Activated naive CD8-positive, alpha-beta T cell treated with anti-CD3 and anti-CD28 coated beads, Interleukin-2, amount 10 ng/mL, durations not matched to agents 7 days and 5 days (primary cell): ENCODE data around the gene WFDC5. TPM values are rescaled to one million over a fixed set of nuclear protein-coding genes. Genes with fewer than 3 reads are reported as not detected.

Experiments used
- ATAC-seq: fragments of 150-1000 bp; cut with Tn5 transposase; one replicate; pipeline ENCODE4 v1.10.0; 2021; ENCODE audit warnings: low read depth, moderate library complexity
- POLR2A ChIA-PET: fragments of 350-600 bp; sonication (Branson Sonifier 250); formaldehyde crosslinking; loops from one replicate; lab custom pipeline; 2021; ENCODE audit warnings: antibody characterized with exemption; lab: Charles Lee
- DNase-seq: peaks from one replicate; pipeline ENCODE4 v3.0.0; 2021
- H3K27ac Mint-ChIP-seq: one replicate; pipeline ENCODE4 v1.8.0; 2022; ENCODE audit warnings: mild to moderate bottlenecking, mixed read lengths
- H3K27me3 Mint-ChIP-seq: one replicate; pipeline ENCODE4 v1.8.0; 2022; ENCODE audit warnings: mild to moderate bottlenecking, moderate library complexity, mixed read lengths
- H3K36me3 Mint-ChIP-seq: one replicate; pipeline ENCODE4 v1.8.0; 2021; ENCODE audit warnings: mild to moderate bottlenecking, mixed read lengths
- H3K4me1 Mint-ChIP-seq: one replicate; pipeline ENCODE4 v1.8.0; 2021; ENCODE audit warnings: mixed read lengths
- H3K4me3 Mint-ChIP-seq: one replicate; pipeline ENCODE4 v1.8.0; 2022; ENCODE audit warnings: mild to moderate bottlenecking, moderate library complexity, mixed read lengths
- H3K9me3 Mint-ChIP-seq: one replicate; pipeline ENCODE4 v1.8.0; 2021; ENCODE audit warnings: mixed read lengths
- total RNA-seq, 2 experiments: library from RNA; stranded (reverse); gene quantifications; one replicate each; pipeline ENCODE4 v1.2.3, GENCODE V29; 2021

WFDC5 gene
- total RNA-seq, 2 experiments from 2014 or later: not detected

- no peak overlapping the region for H3K4me3 Mint-ChIP-seq
- peaks cover 4% of the 10 kb centered on the region for H3K4me1 Mint-ChIP-seq
- H3K27ac Mint-ChIP-seq: no peak overlapping the region
- peaks cover 4% of the 10 kb centered on the region for H3K36me3 Mint-ChIP-seq
- POLR2A ChIA-PET: no interaction called here
- no peaks in the 10 kb centered on the region for H3K9me3 Mint-ChIP-seq
- ATAC-seq (no peak), DNase-seq (no peak)
- H3K27me3 Mint-ChIP-seq: no peaks in the 10 kb centered on the region
Observed at GRCh38 chr20:45091366-45091765, 23.6 kb downstream of the WFDC5 start.

GRCh38 chr20:45090481-45090880 lies 24.5 kb downstream of the WFDC5 start:
- Mint-ChIP-seq H3K4me1 (peaks cover 5% of the 10 kb centered on the region), H3K9me3 (no peaks in the 10 kb centered on the region), H3K36me3 (peaks cover 12% of the 10 kb centered on the region), H3K4me3 (no peak overlapping the region), H3K27me3 (no peaks in the 10 kb centered on the region), H3K27ac (no peak overlapping the region)
- no peak for DNase-seq
- POLR2A ChIA-PET: no interaction called here
- ATAC-seq: no peak

DNA sequence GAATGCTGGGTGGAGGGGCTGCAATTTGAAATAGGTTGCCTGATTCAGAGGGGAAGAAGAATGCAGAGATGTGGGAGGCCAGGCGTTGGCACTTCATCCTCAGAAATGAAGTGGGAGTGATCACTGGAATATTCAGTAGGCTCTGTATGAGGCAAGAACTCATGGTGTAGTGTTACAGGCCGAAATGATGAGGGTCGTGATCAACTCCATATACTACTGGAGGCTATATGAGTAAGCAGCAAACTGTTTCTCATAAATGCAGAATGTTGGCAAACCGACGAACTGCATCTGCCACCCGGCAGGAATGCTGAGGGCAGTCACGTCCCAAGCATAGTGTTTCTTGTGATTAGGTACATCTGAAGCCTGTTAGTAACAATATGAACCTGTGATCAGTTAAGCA lies 26.7 kb downstream of the WFDC5 start:
- no peaks in the 10 kb centered on the region for H3K27me3 Mint-ChIP-seq
- no peak overlapping the region for H3K27ac Mint-ChIP-seq
- POLR2A ChIA-PET: no interaction called here
- H3K4me3 Mint-ChIP-seq: no peak overlapping the region
- H3K4me1 Mint-ChIP-seq: peaks cover 7% of the 10 kb centered on the region
- ATAC-seq (no peak), DNase-seq (no peak)
- peaks cover 25% of the 10 kb centered on the region for H3K36me3 Mint-ChIP-seq
- H3K9me3 Mint-ChIP-seq: no peaks in the 10 kb centered on the region

DNA sequence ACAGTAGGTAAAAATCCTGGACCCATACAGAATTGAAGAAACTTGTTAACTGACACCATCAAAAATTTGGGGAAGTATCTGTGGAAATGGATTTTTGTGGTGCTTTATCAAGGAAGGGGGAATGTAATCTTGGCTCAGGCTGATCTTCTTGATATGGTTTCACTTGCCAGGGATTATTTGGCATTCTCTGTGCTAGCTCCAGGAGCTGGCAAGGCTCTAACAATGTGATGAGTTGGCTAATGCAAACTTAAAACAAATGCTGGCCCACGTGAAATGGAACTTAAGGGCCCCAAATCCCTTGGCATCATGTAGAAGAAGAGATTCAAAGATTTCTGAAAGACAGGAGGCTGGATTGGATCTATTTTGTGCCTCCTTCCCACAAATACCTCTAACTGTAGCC lies 27.2 kb downstream of the WFDC5 start:
- H3K36me3 Mint-ChIP-seq: peaks cover 29% of the 10 kb centered on the region
- H3K9me3 Mint-ChIP-seq: no peaks in the 10 kb centered on the region
- no peak overlapping the region for H3K27ac Mint-ChIP-seq
- no peak for ATAC-seq
- POLR2A ChIA-PET: no interaction called here
- DNase-seq: no peak
- H3K4me3 Mint-ChIP-seq: no peak overlapping the region
- peaks cover 7% of the 10 kb centered on the region for H3K4me1 Mint-ChIP-seq
- H3K27me3 Mint-ChIP-seq: no peaks in the 10 kb centered on the region

DNA sequence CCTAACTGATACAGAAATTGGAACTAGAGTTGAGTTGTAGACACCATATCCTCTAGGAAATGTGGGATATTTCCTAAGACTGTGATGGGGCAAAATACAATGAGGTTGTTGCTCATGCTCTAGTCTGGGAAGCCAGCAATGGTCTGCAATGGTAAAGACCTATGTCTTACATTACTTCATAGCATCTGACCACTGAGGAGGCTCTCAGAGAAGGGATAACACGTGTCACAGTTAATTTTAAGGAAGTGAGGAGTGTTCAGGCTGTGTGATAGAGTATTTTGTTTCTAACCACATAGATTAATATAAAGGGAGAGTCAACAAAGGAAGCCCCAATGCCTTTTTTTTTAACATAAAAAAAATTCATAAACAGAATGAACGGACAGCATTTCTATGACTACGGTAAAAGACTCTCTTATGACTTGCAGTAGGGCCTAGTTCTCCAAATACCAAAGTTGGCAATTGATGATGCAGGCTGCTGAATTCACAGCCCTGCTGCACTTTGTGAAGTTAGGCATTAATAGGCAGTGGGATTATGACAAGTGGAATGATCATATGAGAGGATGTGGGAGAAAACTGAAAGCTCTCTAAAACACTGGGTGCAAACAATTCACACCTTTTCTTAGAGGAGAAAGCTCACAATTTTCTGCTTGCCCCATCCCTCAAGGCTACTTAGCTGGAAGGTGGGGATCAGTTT lies 27.7 kb downstream of the WFDC5 start:
- DNase-seq: no peak
- no peak overlapping the region for H3K4me3 Mint-ChIP-seq
- no peak for ATAC-seq
- H3K27ac Mint-ChIP-seq: no peak overlapping the region
- H3K36me3 Mint-ChIP-seq: peaks cover 35% of the 10 kb centered on the region
- no peaks in the 10 kb centered on the region for H3K27me3 Mint-ChIP-seq
- peaks cover 7% of the 10 kb centered on the region for H3K4me1 Mint-ChIP-seq
- POLR2A ChIA-PET: interaction anchor here (1.3 kb wide), 1 partner anchor 9 kb away, joined by 3 read pairs; no protein-coding TSS in a partner anchor
- no peaks in the 10 kb centered on the region for H3K9me3 Mint-ChIP-seq

GRCh38 chr20:45085867-45086266 lies 29.1 kb downstream of the WFDC5 start:
- DNase-seq (no peak), ATAC-seq (no peak)
- POLR2A ChIA-PET: interaction anchor here (1.3 kb wide), 1 partner anchor 10 kb away, joined by 3 read pairs; no protein-coding TSS in a partner anchor
- Mint-ChIP-seq H3K4me3 (no peak overlapping the region), H3K9me3 (peaks cover 2% of the 10 kb centered on the region), H3K4me1 (peaks cover 9% of the 10 kb centered on the region), H3K27ac (peak overlapping the region; percentile 39), H3K36me3 (peaks cover 46% of the 10 kb centered on the region), H3K27me3 (no peaks in the 10 kb centered on the region)

GRCh38 chr20:45085289-45085688 lies 29.7 kb downstream of the WFDC5 start:
- Mint-ChIP-seq H3K9me3 (peaks cover 2% of the 10 kb centered on the region), H3K36me3 (peaks cover 51% of the 10 kb centered on the region), H3K27ac (peak overlapping the region; percentile 39), H3K27me3 (no peaks in the 10 kb centered on the region), H3K4me1 (peaks cover 9% of the 10 kb centered on the region), H3K4me3 (no peak overlapping the region)
- DNase-seq (no peak), ATAC-seq (no peak)
- POLR2A ChIA-PET: no interaction called here

GRCh38 chr20:45083127-45083526 lies 31.8 kb downstream of the WFDC5 start:
- Mint-ChIP-seq H3K27ac (no peak overlapping the region), H3K36me3 (peaks cover 65% of the 10 kb centered on the region)

DNA sequence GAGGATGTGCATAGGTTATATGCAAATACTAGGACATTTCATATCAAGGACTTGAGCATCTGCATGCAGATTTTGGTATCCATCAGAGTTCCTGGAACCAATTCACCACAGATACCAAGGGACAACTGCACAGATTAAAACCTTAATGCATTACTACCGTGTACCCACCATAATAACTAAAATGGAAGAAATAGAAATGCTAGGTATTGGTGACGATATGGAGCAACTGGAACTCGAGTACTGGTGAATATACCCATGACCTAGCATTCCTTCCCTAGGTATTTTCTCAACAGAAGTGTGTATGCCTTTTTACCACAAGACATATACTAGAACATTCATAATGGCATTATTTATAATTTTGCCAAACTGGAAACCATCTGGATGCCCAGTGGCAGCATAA lies 32.5 kb downstream of the WFDC5 start:
- Mint-ChIP-seq H3K27ac (no peak overlapping the region), H3K36me3 (peaks cover 67% of the 10 kb centered on the region), H3K4me1 (peaks cover 9% of the 10 kb centered on the region), H3K9me3 (peaks cover 2% of the 10 kb centered on the region), H3K4me3 (no peak overlapping the region), H3K27me3 (no peaks in the 10 kb centered on the region)
- POLR2A ChIA-PET: no interaction called here
- ATAC-seq (no peak), DNase-seq (no peak)

More at GRCh38 chr20:45083127-45083526, 31.8 kb downstream of the WFDC5 start:
- Mint-ChIP-seq H3K9me3 (peaks cover 2% of the 10 kb centered on the region), H3K4me3 (no peak overlapping the region), H3K4me1 (peaks cover 9% of the 10 kb centered on the region), H3K27me3 (no peaks in the 10 kb centered on the region)
- POLR2A ChIA-PET: no interaction called here
- no peak for ATAC-seq
- no peak for DNase-seq

DNA sequence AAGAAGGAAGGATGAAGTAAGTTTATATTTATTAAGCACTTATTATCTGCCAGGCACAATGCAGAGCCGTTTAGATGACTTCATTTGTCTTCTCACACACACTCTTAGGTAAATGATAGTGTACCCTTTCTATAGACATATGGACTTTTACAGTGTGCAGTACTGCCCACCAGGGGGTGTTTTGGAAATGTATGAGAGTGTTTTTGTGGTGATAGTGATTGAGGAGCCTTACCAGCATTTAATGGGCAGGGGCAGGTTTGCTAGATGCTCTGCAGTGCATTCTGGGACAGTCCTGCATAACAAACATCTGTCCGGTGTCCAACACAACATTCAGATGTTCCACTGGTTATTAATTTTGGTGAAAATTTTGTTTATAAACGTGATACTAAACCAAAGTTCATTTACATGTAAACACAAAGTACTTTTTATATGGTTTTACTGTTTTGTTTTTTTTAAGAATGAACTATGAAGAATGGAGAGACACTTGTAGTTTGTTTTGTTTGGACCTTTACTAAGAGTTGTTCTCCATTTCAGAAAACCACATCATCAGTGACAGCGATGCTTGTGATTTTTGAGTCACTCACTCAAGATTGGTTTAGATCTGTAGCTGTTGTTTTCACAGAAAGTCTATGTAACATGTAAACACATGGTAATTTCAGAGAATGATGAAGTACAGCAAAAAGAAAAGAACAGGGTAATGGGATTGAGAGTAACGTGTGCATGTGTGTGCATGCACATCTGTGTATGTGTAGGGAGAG lies 33.9 kb downstream of the WFDC5 start:
- Mint-ChIP-seq H3K27me3 (no peaks in the 10 kb centered on the region), H3K4me3 (no peak overlapping the region), H3K4me1 (peaks cover 6% of the 10 kb centered on the region), H3K27ac (no peak overlapping the region), H3K9me3 (peaks cover 2% of the 10 kb centered on the region), H3K36me3 (peaks cover 74% of the 10 kb centered on the region)
- no peak for DNase-seq
- no peak for ATAC-seq
- POLR2A ChIA-PET: no interaction called here

- no peak overlapping the region for H3K27ac Mint-ChIP-seq
Observed at GRCh38 chr20:45077559-45077958, 37.4 kb downstream of the WFDC5 start.

DNA sequence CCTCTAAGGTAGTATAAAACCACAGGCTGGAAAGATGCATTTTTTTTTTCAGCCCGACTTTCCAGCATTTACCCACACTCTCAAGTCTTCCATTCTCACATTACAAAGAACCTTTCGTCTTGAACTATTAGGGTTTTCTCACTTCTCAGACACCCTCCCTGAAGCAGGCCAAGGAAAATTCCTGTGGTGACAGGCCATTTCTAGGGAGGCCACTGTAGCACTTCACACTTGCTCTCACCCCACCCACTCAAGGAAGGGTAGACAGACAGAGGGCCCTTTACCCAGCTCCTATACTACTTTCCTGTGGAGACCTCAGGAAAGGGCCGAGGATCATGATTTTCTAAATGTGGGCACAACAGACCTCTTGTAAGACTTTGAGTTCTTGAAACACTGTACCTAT lies 41.8 kb downstream of the WFDC5 start:
- ATAC-seq: no peak
- POLR2A ChIA-PET: no interaction called here
- H3K36me3 Mint-ChIP-seq: peaks cover 44% of the 10 kb centered on the region
- no peak overlapping the region for H3K4me3 Mint-ChIP-seq
- no peak overlapping the region for H3K27ac Mint-ChIP-seq
- H3K9me3 Mint-ChIP-seq: no peaks in the 10 kb centered on the region
- DNase-seq: no peak
- peaks cover 12% of the 10 kb centered on the region for H3K4me1 Mint-ChIP-seq
- H3K27me3 Mint-ChIP-seq: no peaks in the 10 kb centered on the region

More at GRCh38 chr20:45077559-45077958, 37.4 kb downstream of the WFDC5 start:
- POLR2A ChIA-PET: interaction anchor here (0.7 kb wide), 1 partner anchor 34 kb away, joined by 3 read pairs; no protein-coding TSS in a partner anchor
- no peak overlapping the region for H3K4me3 Mint-ChIP-seq
- peaks cover 2% of the 10 kb centered on the region for H3K9me3 Mint-ChIP-seq
- H3K4me1 Mint-ChIP-seq: peaks cover 4% of the 10 kb centered on the region
- no peak for DNase-seq
- H3K36me3 Mint-ChIP-seq: peaks cover 58% of the 10 kb centered on the region
- H3K27me3 Mint-ChIP-seq: no peaks in the 10 kb centered on the region
- no peak for ATAC-seq

- no peak for ATAC-seq
- POLR2A ChIA-PET: no interaction called here
- DNase-seq: no peak
- Mint-ChIP-seq H3K9me3 (no peaks in the 10 kb centered on the region), H3K27ac (no peak overlapping the region), H3K4me1 (peaks cover 15% of the 10 kb centered on the region), H3K4me3 (no peak overlapping the region), H3K27me3 (no peaks in the 10 kb centered on the region), H3K36me3 (peaks cover 45% of the 10 kb centered on the region)
Observed at GRCh38 chr20:45072066-45072465, 42.9 kb downstream of the WFDC5 start.
